ENCODE results near the gene RRP9.

- no peak for TF ChIP-seq EP300 (conservative IDR thresholded peaks at IDR 0.05; ENCODE audit: poor library complexity, severe bottlenecking)
- no peak for TF ChIP-seq TAF1 (IDR thresholded peaks at IDR 0.05; ENCODE audit: low read depth)
- no peak for TF ChIP-seq CTCF (IDR thresholded peaks at IDR 0.05; ENCODE audit: poor library complexity, severe bottlenecking)
- no peak for TF ChIP-seq EZH2 (IDR thresholded peaks at IDR 0.05; ENCODE audit: borderline replicate concordance, insufficient read depth, low read length, poor library complexity, severe bottlenecking)
- no peak for TF ChIP-seq POLR2AphosphoS5 (IDR thresholded peaks at IDR 0.05)
Measured at GRCh38 chr3:51908026-51908425, 33.7 kb downstream of the RRP9 start.
